GM10847 (cell line): ENCODE results near the gene FILIP1L.

Source experiments
- POLR2A ChIP-seq: IDR thresholded peaks from 2 replicates; pipeline ENCODE4 v1.6.1; 2011; ENCODE audit not compliant: insufficient read length; ENCODE audit errors: extremely low read depth

FILIP1L gene

GRCh38 chr3:100047455-100048141 is 66.7 kb downstream of the FILIP1L start:
- TF ChIP-seq POLR2A: no peak

- no peak for TF ChIP-seq POLR2A
Observed at GRCh38 chr3:100046986-100047385, 67.3 kb downstream of the FILIP1L start.

GRCh38 chr3:100045696-100046095 is 68.6 kb downstream of the FILIP1L start:
- no peak for TF ChIP-seq POLR2A

GRCh38 chr3:100044369-100044768 is 69.9 kb downstream of the FILIP1L start:
- TF ChIP-seq POLR2A: no peak

- TF ChIP-seq POLR2A: no peak
Observed at GRCh38 chr3:100043271-100043670, 71.0 kb downstream of the FILIP1L start.

- no peak for TF ChIP-seq POLR2A
Observed at GRCh38 chr3:100042166-100042981, 71.9 kb downstream of the FILIP1L start.

GRCh38 chr3:100041328-100041749 is 73.0 kb downstream of the FILIP1L start:
- no peak for TF ChIP-seq POLR2A

- TF ChIP-seq POLR2A: no peak
Observed at GRCh38 chr3:100040451-100041225, 73.7 kb downstream of the FILIP1L start.

GRCh38 chr3:100039075-100039474 is 75.2 kb downstream of the FILIP1L start:
- TF ChIP-seq POLR2A: no peak

GRCh38 chr3:100033903-100034471 is 80.3 kb downstream of the FILIP1L start:
- no peak for TF ChIP-seq POLR2A

- TF ChIP-seq POLR2A: no peak
Observed at GRCh38 chr3:100033184-100033583, 81.1 kb downstream of the FILIP1L start.

- no peak for TF ChIP-seq POLR2A
Observed at GRCh38 chr3:100032243-100032642, 82.1 kb downstream of the FILIP1L start.

GRCh38 chr3:100030914-100031425 is 83.3 kb downstream of the FILIP1L start:
- TF ChIP-seq POLR2A: no peak

GRCh38 chr3:100030346-100030745 is 84.0 kb downstream of the FILIP1L start:
- TF ChIP-seq POLR2A: no peak

GRCh38 chr3:100029689-100030088 is 84.6 kb downstream of the FILIP1L start:
- no peak for TF ChIP-seq POLR2A

- no peak for TF ChIP-seq POLR2A
Observed at GRCh38 chr3:100029052-100029451, 85.2 kb downstream of the FILIP1L start.

- TF ChIP-seq POLR2A: no peak
Observed at GRCh38 chr3:100027321-100027720, 87.0 kb downstream of the FILIP1L start.
